22Rv1 (cell line): ENCODE data around the gene IL1RL1.

ENCODE experiments used
- CTCF ChIP-seq: fragments of 450-650 bp; IDR thresholded peaks from 2 replicates; pipeline ENCODE4 v1.5.1; 2017; ENCODE audit warnings: mild to moderate bottlenecking
- ZFX ChIP-seq: fragments of 450-650 bp; IDR thresholded peaks from 2 replicates; pipeline ENCODE4 v1.6.1; 2017; ENCODE audit warnings: antibody characterized with exemption, borderline replicate concordance

- no peak for TF ChIP-seq CTCF
- no peak for TF ChIP-seq ZFX
Observed at GRCh38 chr2:102286041-102286440, 25.3 kb upstream of the IL1RL1 start.
